Osteocyte (in vitro differentiated cells): ENCODE measurements around the gene AHR. TPM values are rescaled to one million over a fixed set of nuclear protein-coding genes. Genes with fewer than 3 reads are reported as not detected.

Experiments used
- DNase-seq: peaks from one replicate; pipeline ENCODE4 v3.0.0; 2021; ENCODE audit warnings: mixed read lengths; ENCODE audit not compliant: unreplicated experiment; ENCODE audit errors: extremely low spot score
- H3K27ac Mint-ChIP-seq: one replicate; pipeline ENCODE4 v1.8.0; 2021; ENCODE audit warnings: mild to moderate bottlenecking, mixed read lengths; ENCODE audit not compliant: unreplicated experiment
- H3K27me3 Mint-ChIP-seq: one replicate; pipeline ENCODE4 v1.8.0; 2021; ENCODE audit warnings: mixed read lengths; ENCODE audit not compliant: unreplicated experiment
- H3K36me3 Mint-ChIP-seq: one replicate; pipeline ENCODE4 v1.8.0; 2021; ENCODE audit warnings: mixed read lengths; ENCODE audit not compliant: unreplicated experiment
- H3K4me1 Mint-ChIP-seq: one replicate; pipeline ENCODE4 v1.8.0; 2021; ENCODE audit warnings: mixed read lengths; ENCODE audit not compliant: unreplicated experiment
- H3K4me3 Mint-ChIP-seq: one replicate; pipeline ENCODE4 v1.8.0; 2021; ENCODE audit warnings: mild to moderate bottlenecking, moderate library complexity, mixed read lengths; ENCODE audit not compliant: unreplicated experiment
- H3K9me3 Mint-ChIP-seq: one replicate; pipeline ENCODE4 v1.8.0; 2021; ENCODE audit warnings: mixed read lengths; ENCODE audit not compliant: unreplicated experiment
- total RNA-seq: library from RNA; stranded (reverse); gene quantifications from 2 replicates; pipeline ENCODE4 v1.2.1, GENCODE V29; 2021
- TF ChIP-seq, protein P1 (sequence below): fragments of 200-600 bp; sonication (generic); IDR thresholded peaks from 2 replicates; pipeline ENCODE4 v1.5.0; 2021; ENCODE audit warnings: antibody characterized with exemption, mild to moderate bottlenecking, moderate library complexity

Gene AHR
- total RNA-seq, 1 donor from 2014 or later, result 270 TPM

DNA sequence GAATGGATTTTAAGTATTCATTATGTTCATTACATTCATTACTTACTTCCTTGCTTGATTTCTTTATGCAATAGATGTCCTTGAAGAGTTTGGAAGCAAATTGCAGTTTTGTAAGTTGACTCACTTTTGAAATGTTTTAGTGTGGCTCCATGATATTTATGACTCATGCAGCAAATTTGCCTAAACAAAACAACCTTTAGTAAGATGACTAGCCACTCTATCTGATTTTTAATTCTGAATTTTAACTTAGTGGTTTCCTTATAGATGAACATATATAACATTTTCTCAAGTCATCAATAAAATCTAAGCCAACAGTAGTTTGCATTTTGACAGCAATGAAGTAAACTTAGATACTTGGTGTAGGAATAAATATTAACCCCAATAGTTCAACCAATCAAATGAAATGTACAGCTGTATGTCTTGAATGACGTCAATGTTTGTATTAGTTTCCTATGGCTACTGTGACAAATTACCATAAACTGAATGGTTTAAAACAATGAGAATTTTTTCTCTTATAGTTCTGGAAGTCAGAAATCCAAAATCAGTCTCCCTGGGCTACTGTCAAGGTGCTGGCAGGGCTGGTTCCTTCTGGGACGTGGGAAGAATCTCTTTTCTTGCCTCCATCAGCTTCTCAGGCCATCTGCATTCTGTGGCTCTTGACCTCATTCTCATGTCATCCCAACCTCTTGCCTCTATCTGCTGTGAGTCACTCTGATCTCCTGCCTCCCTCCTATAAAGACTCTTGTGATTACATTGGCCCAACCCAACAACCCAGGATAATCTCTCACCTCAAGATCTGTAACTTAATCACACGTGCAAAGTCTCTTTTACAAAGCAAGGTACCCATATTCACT lies 73.4 kb downstream of the AHR start:
- Mint-ChIP-seq H3K4me1 (peaks cover 63% of the 10 kb centered on the region), H3K27me3 (no peaks in the 10 kb centered on the region), H3K4me3 (no peak overlapping the region), H3K27ac (peak overlapping the region; percentile 97), H3K9me3 (no peaks in the 10 kb centered on the region), H3K36me3 (peaks cover 3% of the 10 kb centered on the region)
- no peak for DNase-seq
- TF ChIP-seq, protein P1, sequence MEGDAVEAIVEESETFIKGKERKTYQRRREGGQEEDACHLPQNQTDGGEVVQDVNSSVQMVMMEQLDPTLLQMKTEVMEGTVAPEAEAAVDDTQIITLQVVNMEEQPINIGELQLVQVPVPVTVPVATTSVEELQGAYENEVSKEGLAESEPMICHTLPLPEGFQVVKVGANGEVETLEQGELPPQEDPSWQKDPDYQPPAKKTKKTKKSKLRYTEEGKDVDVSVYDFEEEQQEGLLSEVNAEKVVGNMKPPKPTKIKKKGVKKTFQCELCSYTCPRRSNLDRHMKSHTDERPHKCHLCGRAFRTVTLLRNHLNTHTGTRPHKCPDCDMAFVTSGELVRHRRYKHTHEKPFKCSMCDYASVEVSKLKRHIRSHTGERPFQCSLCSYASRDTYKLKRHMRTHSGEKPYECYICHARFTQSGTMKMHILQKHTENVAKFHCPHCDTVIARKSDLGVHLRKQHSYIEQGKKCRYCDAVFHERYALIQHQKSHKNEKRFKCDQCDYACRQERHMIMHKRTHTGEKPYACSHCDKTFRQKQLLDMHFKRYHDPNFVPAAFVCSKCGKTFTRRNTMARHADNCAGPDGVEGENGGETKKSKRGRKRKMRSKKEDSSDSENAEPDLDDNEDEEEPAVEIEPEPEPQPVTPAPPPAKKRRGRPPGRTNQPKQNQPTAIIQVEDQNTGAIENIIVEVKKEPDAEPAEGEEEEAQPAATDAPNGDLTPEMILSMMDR, result no peak

DNA sequence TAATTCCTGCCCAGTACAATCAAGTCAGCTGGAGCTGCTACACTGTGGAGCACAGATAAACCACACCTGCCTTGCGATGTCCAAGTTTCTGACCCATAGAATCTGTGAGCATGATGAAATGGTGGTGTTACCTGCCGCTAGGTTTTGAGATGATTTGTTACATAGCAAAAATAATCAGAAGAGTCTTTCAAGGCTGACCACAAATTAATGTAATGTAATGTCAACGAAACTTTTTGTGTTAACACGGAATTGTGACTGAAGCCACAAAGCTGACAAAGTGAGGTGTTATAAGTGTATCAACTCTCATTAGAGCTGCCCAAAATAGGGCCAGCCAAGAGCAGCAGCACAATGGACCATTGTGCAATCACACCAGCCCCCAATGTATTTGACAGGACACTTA lies 75.7 kb downstream of the AHR start:
- peaks cover 46% of the 10 kb centered on the region for H3K4me1 Mint-ChIP-seq
- H3K27ac Mint-ChIP-seq, result no peak overlapping the region

DNA sequence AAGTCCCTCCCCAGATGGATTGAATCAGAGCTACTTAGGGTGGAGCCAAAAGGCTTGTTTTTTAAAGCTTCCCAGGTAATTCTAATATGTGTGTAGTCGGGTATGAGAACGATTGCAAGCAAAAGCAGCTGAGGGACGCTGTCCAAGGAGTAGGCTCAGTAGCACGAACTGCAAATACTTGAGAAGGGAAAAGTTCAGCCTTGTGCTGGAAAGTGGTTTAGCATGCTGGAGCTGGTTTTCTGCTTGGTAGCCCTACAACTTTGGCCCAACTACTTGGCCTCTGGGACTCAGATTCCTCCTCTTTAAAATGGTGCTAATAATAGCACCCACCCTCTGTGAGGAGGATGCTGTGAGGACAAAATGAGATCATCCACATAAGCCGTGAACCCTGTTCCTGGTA lies 76.2 kb downstream of the AHR start:
- peaks cover 41% of the 10 kb centered on the region for H3K4me1 Mint-ChIP-seq
- no peak for DNase-seq

More for the DNA sequence above, 75.7 kb downstream of the AHR start:
- Mint-ChIP-seq H3K36me3 (peaks cover 3% of the 10 kb centered on the region), H3K27me3 (no peaks in the 10 kb centered on the region), H3K4me3 (no peak overlapping the region), H3K9me3 (no peaks in the 10 kb centered on the region)
- no peak for DNase-seq
- TF ChIP-seq, protein P1, result no peak

DNA sequence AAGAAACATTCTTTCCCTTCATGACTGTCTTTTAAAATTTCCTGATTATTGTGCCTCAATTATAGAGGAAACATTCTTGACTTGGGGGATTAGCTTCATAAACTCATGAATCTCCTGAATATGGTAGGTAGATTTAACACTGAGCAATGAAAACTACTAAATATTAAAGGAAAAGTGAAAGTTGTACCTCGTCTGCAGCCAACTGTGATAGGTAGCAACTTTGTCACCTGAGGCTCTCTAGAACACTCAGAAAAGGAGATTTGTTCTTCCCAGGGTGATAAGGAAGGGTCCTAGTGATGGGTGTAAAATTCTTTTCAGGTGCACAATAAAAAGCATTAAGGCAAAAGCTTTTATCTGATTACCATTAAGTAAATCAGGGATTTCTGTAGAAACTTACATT lies 78.1 kb downstream of the AHR start:
- Mint-ChIP-seq H3K36me3 (peaks cover 3% of the 10 kb centered on the region), H3K27ac (peak overlapping the region; percentile 42)

More for the DNA sequence above, 76.2 kb downstream of the AHR start:
- Mint-ChIP-seq H3K27me3 (no peaks in the 10 kb centered on the region), H3K4me3 (no peak overlapping the region), H3K9me3 (no peaks in the 10 kb centered on the region), H3K36me3 (peaks cover 3% of the 10 kb centered on the region), H3K27ac (no peak overlapping the region)
- TF ChIP-seq, protein P1, result no peak

More for the DNA sequence above, 78.1 kb downstream of the AHR start:
- H3K27me3 Mint-ChIP-seq, result no peaks in the 10 kb centered on the region
- peaks cover 34% of the 10 kb centered on the region for H3K4me1 Mint-ChIP-seq
- TF ChIP-seq, protein P1, result no peak
- no peak overlapping the region for H3K4me3 Mint-ChIP-seq
- DNase-seq, result no peak
- H3K9me3 Mint-ChIP-seq, result no peaks in the 10 kb centered on the region
